SK-N-MC (cell line): ENCODE results near the gene CDKAL1.

ENCODE experiments used
- DNase-seq: peaks from one replicate; pipeline ENCODE4 v3.0.0-alpha.2; 2011; ENCODE audit warnings: low read depth, low spot score
- H3K27ac ChIP-seq: fragments of 200-600 bp; sonication (generic); 2 replicates; pipeline ENCODE4 v1.5.1; 2016; ENCODE audit warnings: mixed run types
- H3K36me3 ChIP-seq: fragments of 200-600 bp; sonication (generic); 2 replicates; pipeline ENCODE4 v1.6.1; 2017; ENCODE audit warnings: antibody characterized with exemption, low read length, mixed read lengths; ENCODE audit not compliant: insufficient read depth
- H3K4me3 ChIP-seq: fragments of 200-600 bp; sonication (generic); 2 replicates; pipeline ENCODE4 v1.5.1; 2016
- H3K9ac ChIP-seq: fragments of 200-600 bp; sonication (generic); 2 replicates; pipeline ENCODE4 v1.8.0; 2017; ENCODE audit warnings: mixed run types, mixed read lengths; ENCODE audit not compliant: insufficient read length
- H3K9me3 ChIP-seq: fragments of 200-600 bp; sonication (generic); 2 replicates; pipeline ENCODE4 v1.6.1; 2017; ENCODE audit warnings: low read depth, mild to moderate bottlenecking, antibody characterized with exemption, low read length, moderate library complexity, mixed read lengths
- EZH2 ChIP-seq: fragments of 200-600 bp; sonication (generic); IDR thresholded peaks from one replicate; pipeline ENCODE4 v1.6.1; 2017; ENCODE audit warnings: antibody characterized with exemption
- FOXP2 ChIP-seq: optimal IDR thresholded peaks from 2 replicates; pipeline ENCODE3; 2011; ENCODE audit warnings: mild to moderate bottlenecking, moderate library complexity; ENCODE audit not compliant: insufficient read depth; ENCODE audit errors: extremely low read length, control extremely low read depth
- POLR2AphosphoS5 ChIP-seq: IDR thresholded peaks from 2 replicates; pipeline ENCODE4 v1.6.1; 2012; ENCODE audit warnings: mild to moderate bottlenecking, low read depth, low read length, borderline replicate concordance

CDKAL1 gene

GRCh38 chr6:21200134-21200870 is 666.0 kb downstream of the CDKAL1 start:
- Histone ChIP-seq H3K36me3 (0 out of 2 replicates have a peak, but pooled peaks cover 5% of the 10 kb centered on the region), H3K4me3 (no peak overlapping the region), H3K9ac (no peak overlapping the region), H3K27ac (peak overlapping the region; percentile 32; the same call in 1 of the 2 replicates), H3K9me3 (no peaks in the 10 kb centered on the region)
- TF ChIP-seq POLR2AphosphoS5, result no peak
- DNase-seq, result no peak

- peak overlapping the region; percentile 43 for H3K9ac ChIP-seq
- no peaks in the 10 kb centered on the region for H3K9me3 ChIP-seq
- DNase-seq, result no peak
- H3K27ac ChIP-seq, result no peak overlapping the region; the same call in 1 of the 2 replicates
- no peak overlapping the region for H3K4me3 ChIP-seq
- H3K36me3 ChIP-seq, result 0 out of 2 replicates have a peak, but pooled peaks cover 5% of the 10 kb centered on the region
- TF ChIP-seq POLR2AphosphoS5 (no peak), FOXP2 (no peak), EZH2 (no peak)
Measured at GRCh38 chr6:21201187-21201586, 666.9 kb downstream of the CDKAL1 start.

DNA sequence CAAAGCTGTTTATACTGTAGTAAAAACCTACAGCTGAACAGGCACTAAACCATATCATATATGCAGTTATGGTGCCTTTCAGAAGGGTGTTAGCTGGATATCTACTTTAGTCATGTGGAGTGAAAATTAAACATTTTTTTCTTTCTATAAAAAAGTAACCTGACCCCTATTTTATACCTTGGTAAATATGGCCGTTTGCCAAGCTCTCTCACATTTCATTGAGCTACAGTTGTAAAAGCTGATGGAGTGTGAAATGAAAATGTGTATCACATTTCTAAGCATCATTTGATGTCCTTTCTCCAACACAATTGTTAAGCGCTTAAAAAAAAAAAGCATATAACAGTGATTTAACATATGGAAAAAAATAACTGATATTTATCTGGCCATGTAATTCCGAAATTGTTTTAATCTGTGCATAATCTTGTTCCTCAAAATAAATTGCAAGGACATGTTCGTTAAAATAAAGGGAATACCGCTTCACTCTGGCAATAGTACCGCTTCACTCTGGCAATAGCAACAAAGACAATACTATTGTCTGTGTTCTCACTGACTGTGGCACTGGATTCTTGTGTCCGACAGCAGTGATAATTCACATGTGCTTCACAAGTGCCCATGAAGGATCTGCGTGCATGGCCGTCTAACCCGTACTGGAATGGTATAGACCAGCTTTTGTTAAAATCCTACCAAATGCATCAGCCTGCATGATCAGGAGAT is 667.5 kb downstream of the CDKAL1 start:
- DNase-seq, result no peak
- H3K36me3 ChIP-seq, result 0 out of 2 replicates have a peak, but pooled peaks cover 5% of the 10 kb centered on the region
- peak overlapping the region; percentile 43 for H3K9ac ChIP-seq
- no peak for TF ChIP-seq EZH2
- no peak for TF ChIP-seq POLR2AphosphoS5
- TF ChIP-seq FOXP2, result no peak
- H3K27ac ChIP-seq, result no peak overlapping the region; the same call in 1 of the 2 replicates
- no peak overlapping the region for H3K4me3 ChIP-seq
- no peaks in the 10 kb centered on the region for H3K9me3 ChIP-seq

DNA sequence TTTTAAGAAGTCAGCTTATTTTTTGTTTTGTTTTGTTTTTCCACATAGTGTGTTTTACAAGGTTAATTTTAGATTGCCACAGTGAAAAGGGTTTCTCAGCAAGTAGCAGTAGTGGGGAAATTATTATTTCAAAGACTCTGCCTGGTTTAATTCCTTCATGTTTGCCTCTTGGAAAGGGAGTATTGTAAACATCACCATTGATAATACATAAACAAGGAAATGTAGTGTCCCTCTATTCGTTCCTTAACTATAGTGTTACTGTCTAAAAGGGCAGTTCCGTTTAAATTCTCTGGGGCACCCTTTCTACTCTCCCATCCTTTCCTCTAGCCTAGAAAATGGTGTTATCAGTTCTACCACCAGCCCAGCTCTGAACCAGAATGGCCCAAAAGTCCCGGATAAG is 668.3 kb downstream of the CDKAL1 start:
- no peak for DNase-seq
- H3K9me3 ChIP-seq, result no peaks in the 10 kb centered on the region

GRCh38 chr6:21204951-21205350 is 670.7 kb downstream of the CDKAL1 start:
- H3K9me3 ChIP-seq, result no peaks in the 10 kb centered on the region
- H3K4me3 ChIP-seq, result no peak overlapping the region
- H3K36me3 ChIP-seq, result 0 out of 2 replicates have a peak, but pooled peaks cover 5% of the 10 kb centered on the region
- no peak overlapping the region for H3K9ac ChIP-seq
- TF ChIP-seq EZH2 (no peak), POLR2AphosphoS5 (no peak), FOXP2 (no peak)
- no peak for DNase-seq
- H3K27ac ChIP-seq, result no peak overlapping the region

More for the DNA sequence above, 668.3 kb downstream of the CDKAL1 start:
- TF ChIP-seq FOXP2, result no peak
- no peak overlapping the region for H3K4me3 ChIP-seq
- no peak overlapping the region for H3K9ac ChIP-seq
- 0 out of 2 replicates have a peak, but pooled peaks cover 5% of the 10 kb centered on the region for H3K36me3 ChIP-seq
- H3K27ac ChIP-seq, result no peak overlapping the region

DNA sequence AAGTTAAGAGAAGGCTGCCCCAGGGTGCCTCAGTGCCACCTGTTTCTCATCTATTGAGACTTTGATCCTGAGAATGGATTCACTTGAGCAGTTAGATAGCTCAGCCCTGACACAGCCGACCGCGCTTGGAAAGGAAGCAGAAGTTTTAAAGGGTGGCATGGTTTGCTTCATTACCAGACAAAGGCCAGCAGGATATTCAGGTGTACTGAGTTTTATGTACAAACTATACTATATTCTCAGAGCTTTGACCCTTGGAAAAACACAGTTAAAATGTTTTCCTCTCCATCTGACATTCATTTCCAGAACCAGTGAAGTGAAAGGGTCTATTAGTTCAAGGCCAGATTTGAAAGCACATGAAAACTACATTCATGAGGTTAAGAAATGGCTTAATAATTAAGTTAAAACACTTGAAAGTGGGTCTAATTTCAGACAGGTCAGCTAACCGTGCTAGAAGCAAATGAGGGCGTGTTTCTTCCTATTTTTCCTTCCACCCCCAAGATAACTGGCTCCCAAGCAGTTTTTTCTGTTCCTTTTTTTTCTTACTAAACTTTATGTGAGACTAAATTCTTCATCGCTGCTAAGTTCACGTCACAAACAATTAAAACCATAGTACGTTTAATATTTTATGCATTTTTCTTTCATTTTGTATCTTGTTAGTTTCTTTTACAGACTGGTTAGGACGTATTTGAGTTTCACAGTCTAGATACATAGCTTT is 674.0 kb downstream of the CDKAL1 start:
- Histone ChIP-seq H3K4me3 (no peak overlapping the region), H3K36me3 (0 out of 2 replicates have a peak, but pooled peaks cover 5% of the 10 kb centered on the region), H3K9me3 (no peaks in the 10 kb centered on the region), H3K27ac (no peak overlapping the region), H3K9ac (no peak overlapping the region)
- TF ChIP-seq POLR2AphosphoS5, result no peak
- TF ChIP-seq FOXP2, result no peak
- no peak for TF ChIP-seq EZH2
- no peak for DNase-seq

- no peak overlapping the region for H3K27ac ChIP-seq
- no peak overlapping the region for H3K4me3 ChIP-seq
- DNase-seq, result no peak
- no peak overlapping the region for H3K9ac ChIP-seq
- no peaks in the 10 kb centered on the region for H3K9me3 ChIP-seq
- TF ChIP-seq POLR2AphosphoS5, result no peak
- TF ChIP-seq FOXP2, result no peak
- 0 out of 2 replicates have a peak, but pooled peaks cover 5% of the 10 kb centered on the region for H3K36me3 ChIP-seq
Measured at GRCh38 chr6:21208796-21209186, 674.5 kb downstream of the CDKAL1 start.

DNA sequence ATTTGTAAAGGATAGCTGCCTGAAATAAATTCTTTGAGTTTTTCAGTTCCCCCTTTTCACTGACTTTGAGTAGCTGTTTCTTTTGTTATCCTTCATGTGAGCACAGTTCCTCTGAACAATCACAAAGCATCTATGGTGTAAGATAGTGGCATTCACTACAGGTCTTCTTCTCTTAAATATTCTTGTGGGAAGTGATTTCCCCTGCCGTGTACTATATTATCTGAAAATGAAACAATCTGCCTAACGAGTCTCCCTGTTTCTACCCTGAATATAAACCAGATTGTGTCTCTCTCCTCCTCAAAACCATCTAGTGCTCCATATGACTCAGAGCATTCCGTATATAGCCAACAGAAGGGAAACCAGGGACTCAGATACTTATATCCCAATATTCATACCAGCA is 679.2 kb downstream of the CDKAL1 start:
- no peak overlapping the region for H3K4me3 ChIP-seq
- no peaks in the 10 kb centered on the region for H3K9me3 ChIP-seq
- no peak overlapping the region for H3K27ac ChIP-seq
- no peaks in the 10 kb centered on the region for H3K36me3 ChIP-seq
- H3K9ac ChIP-seq, result no peak overlapping the region
- no peak for DNase-seq
- no peak for TF ChIP-seq EZH2
